ENCODE results near the gene KCP. TPM values are rescaled to one million over a fixed set of nuclear protein-coding genes. Genes with fewer than 3 reads are reported as not detected.

The KCP gene
- total and polyA plus RNA-seq, 2 donors (not counting 1 experiment from before 2014, with no cell fraction given), result 2.3 to 3.8 TPM

DNA sequence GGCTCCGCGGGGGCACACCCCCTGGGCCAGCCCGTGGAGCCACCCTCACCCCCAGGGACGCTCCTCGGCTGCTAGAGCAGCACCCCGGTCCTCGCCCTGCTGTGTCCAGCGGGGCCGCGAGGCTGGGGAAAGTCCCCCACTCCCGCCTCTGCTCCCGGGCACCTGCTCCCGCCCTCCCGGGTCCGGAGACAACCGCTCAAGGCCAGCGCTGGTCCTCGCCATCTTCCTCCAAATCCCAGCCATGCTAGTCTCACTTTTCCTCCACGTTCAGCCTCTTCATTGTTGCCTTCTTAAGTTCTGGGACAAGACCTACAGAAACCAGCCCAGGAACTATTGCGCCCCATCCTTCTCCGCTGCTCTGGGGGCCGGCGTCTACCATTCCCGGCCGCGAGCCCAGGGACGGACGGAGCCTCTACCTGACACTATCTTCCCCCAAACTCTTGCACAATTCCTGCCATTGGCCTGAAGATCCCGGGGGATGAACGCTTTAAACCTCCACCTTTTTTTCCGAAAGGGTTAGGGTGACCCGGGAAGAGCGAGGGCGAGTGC, 4.8 kb upstream of the KCP start:
- DNase-seq, result no peak
- Histone ChIP-seq H4K20me1 (ENCODE audit: control insufficient read depth, insufficient read depth, low read length, poor library complexity, severe bottlenecking) (no peaks in the 10 kb centered on the region), H3K4me2 (replicated peaks; ENCODE audit: low read depth, low read length, poor library complexity, severe bottlenecking) (peak overlapping the region; percentile 86), H3K4me1 (ENCODE audit: control insufficient read depth in 2 of 2, insufficient read depth in 2 of 2, low read length in 2 of 2) (peaks cover 17 to 20% of the 10 kb centered on the region in 2 donors), H3K27me3 (replicated peaks in 1 of 4; ENCODE audit: control extremely low read depth in 1 of 4, control insufficient read depth in 3 of 4, insufficient read depth in 4 of 4, low read length in 3 of 4) (peaks cover 0 to 28% (median 8%) of the 10 kb centered on the region in 4 experiments), H3K27ac (ENCODE audit: low read length in 2 of 2) (no peak overlapping the region), H3K79me2 (ENCODE audit: control insufficient read depth, insufficient read depth, low read length) (no peaks in the 10 kb centered on the region), H2AFZ (ENCODE audit: insufficient read depth, low read depth, low read length, poor library complexity, severe bottlenecking) (peak overlapping the region; percentile 79), H3K9me3 (ENCODE audit: control extremely low read depth in 1 of 3, control insufficient read depth in 2 of 3, insufficient read depth in 1 of 3, low read length in 2 of 3) (no peaks in the 10 kb centered on the region), H3K4me3 (ENCODE audit: control extremely low read depth in 1 of 5, extremely low read depth in 1 of 5, insufficient read depth in 1 of 5, low read depth in 2 of 5, low read length in 4 of 5) (peak overlapping the region; percentile 7 to 67 (median 40)), H3K9ac (ENCODE audit: low read length) (peak overlapping the region; percentile 60), H3K36me3 (replicated peaks in 1 of 2; ENCODE audit: control extremely low read depth in 1 of 2, control insufficient read depth in 1 of 2, extremely low read depth in 1 of 2, insufficient read depth in 2 of 2, low read length in 1 of 2) (no peaks in the 10 kb centered on the region)
- intact Hi-C loops (cut with micrococcal nuclease), result loop anchor here (2.0 kb wide), 1 partner anchor 39 kb away; no protein-coding TSS in a partner anchor
- ChIA-PET CTCF (interaction anchor here (1.1 to 1.9 kb wide), 6 partner anchors 10 to 176 kb away, joined by 3 to 7 read pairs (median 4); no protein-coding TSS in a partner anchor), POLR2A (interaction anchor here (0.5 to 1.1 kb wide), 3 partner anchors 22 to 411 kb away, joined by 4 to 8 read pairs (median 5); partner anchors contain the start of gene IRF5)
- TF ChIP-seq CTCF (IDR thresholded peaks at IDR 0.05) (no peak), EZH2 (IDR thresholded peaks at IDR 0.05; ENCODE audit: borderline replicate concordance, insufficient read depth, low read depth, low read length, poor library complexity, severe bottlenecking) (no peak)
- 5% methylated on average over 31 of the region's 34 CpGs for WGBS (ENCODE audit: insufficient coverage)
- Mint-ChIP-seq H3K9me3 (ENCODE audit: insufficient read depth) (no peaks in the 10 kb centered on the region), H3K27ac (peak overlapping the region; percentile 4), H3K4me1 (peaks cover 23% of the 10 kb centered on the region), H3K27me3 (peaks cover 19% of the 10 kb centered on the region), H3K4me3 (peak overlapping the region; percentile 82)
- ATAC-seq (ENCODE audit: low read depth), result peak; percentile 29
